Subcutaneous adipose tissue (tissue), 4 donors: ENCODE data around the gene ZBTB7C. TPM values are rescaled to one million over a fixed set of nuclear protein-coding genes. Genes with fewer than 3 reads are reported as not detected.

Experiments used
- CTCF ChIP-seq: fragments of 450-650 bp; IDR thresholded peaks from one replicate; pipeline ENCODE4 v1.5.1; 2016; ENCODE audit warnings: low read depth, mild to moderate bottlenecking, control low read depth, antibody characterized with exemption, moderate library complexity
- total RNA-seq, 4 donors: library from RNA; depleted of rRNA; stranded (reverse); fragments of >200 nt; gene quantifications; one replicate each; pipeline ENCODE4 v1.1.0, GENCODE V29; 2016

ZBTB7C gene
- total RNA-seq, 4 donors from 2014 or later, result 1.0 to 5.5 (median 4.4) TPM

- no peak for TF ChIP-seq CTCF
These were observed 69.5 kb downstream of the ZBTB7C start for GRCh38 chr18:48339692-48340091.

- no peak for TF ChIP-seq CTCF
These were observed 70.3 kb downstream of the ZBTB7C start for GRCh38 chr18:48338915-48339314.

- no peak for TF ChIP-seq CTCF
These were observed 72.1 kb downstream of the ZBTB7C start for GRCh38 chr18:48337053-48337452.

GRCh38 chr18:48336332-48336731, 72.9 kb downstream of the ZBTB7C start:
- no peak for TF ChIP-seq CTCF

GRCh38 chr18:48335829-48336228, 73.4 kb downstream of the ZBTB7C start:
- TF ChIP-seq CTCF, result no peak

GRCh38 chr18:48334845-48335244, 74.3 kb downstream of the ZBTB7C start:
- TF ChIP-seq CTCF, result no peak

GRCh38 chr18:48333563-48333962, 75.6 kb downstream of the ZBTB7C start:
- no peak for TF ChIP-seq CTCF
